ENCODE data around the gene KRT84. TPM values are rescaled to one million over a fixed set of nuclear protein-coding genes. Genes with fewer than 3 reads are reported as not detected.

KRT84 gene
- total and polyA plus RNA-seq, 10 of the 15 experiments (the other 5 are each of a cell fraction or from before 2014, with no cell fraction given): not detected

DNA sequence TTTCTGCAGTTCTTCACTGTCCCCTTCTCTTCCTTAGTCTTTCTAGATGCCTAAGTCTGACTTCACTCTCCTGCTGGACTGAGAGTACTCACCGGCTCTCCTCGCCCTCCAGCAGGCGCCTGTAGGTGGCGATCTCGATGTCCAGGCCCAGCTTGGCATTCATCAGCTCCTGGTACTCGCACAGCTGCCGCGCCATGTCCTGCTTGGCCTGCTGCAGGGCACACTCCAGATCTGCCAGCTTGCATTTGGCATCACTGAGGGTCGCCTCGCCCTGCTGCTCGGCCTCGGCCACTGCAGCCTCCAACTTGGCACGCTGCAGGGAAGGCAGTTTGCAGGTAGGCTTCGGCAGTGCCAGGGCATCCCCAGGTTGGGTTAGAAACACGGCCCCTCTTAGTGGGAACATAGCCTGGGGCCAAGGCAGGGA is 5.2 kb downstream of the KRT84 start:
- DNase-seq (ENCODE audit: low read depth, low spot score) (no peak), FAIRE-seq (no peak), ATAC-seq (peak; percentile 43; the same call in 1 of the 3 replicates)
- Histone ChIP-seq H3K27me3 (replicated peaks in 1 of 2; ENCODE audit: control insufficient read depth in 2 of 2, insufficient read depth in 2 of 2, low read length in 1 of 2) (peaks cover 2 to 3% of the 10 kb centered on the region in 2 experiments; a peak in 3 of 4 replicates), H4K20me1 (ENCODE audit: control insufficient read depth, insufficient read depth) (no peaks in the 10 kb centered on the region; the same call in 1 of the 2 replicates), H2AFZ (ENCODE audit: control insufficient read depth, low read depth, low read length) (no peak overlapping the region), H3K4me3 (no peak overlapping the region), H3K4me2 (ENCODE audit: control insufficient read depth, insufficient read depth) (no peak overlapping the region), H3K36me3 (ENCODE audit: control insufficient read depth in 2 of 2, insufficient read depth in 2 of 2, low read length in 1 of 2) (no peaks in the 10 kb centered on the region), H3K9ac (ENCODE audit: control insufficient read depth, insufficient read depth, low read length) (no peak overlapping the region), H3K79me2 (ENCODE audit: control insufficient read depth, insufficient read depth, low read length) (no peaks in the 10 kb centered on the region), H3K27ac (ENCODE audit: control insufficient read depth, insufficient read depth) (no peak overlapping the region), H3K9me3 (replicated peaks; ENCODE audit: control insufficient read depth, insufficient read depth, low read length) (no peaks in the 10 kb centered on the region), H3K4me1 (ENCODE audit: control insufficient read depth, insufficient read depth, low read length) (no peaks in the 10 kb centered on the region)
- ChIA-PET SMC1A (ENCODE audit: uncharacterized antibody, unreplicated experiment) (no interaction called here), RAD21 (ENCODE audit: unreplicated experiment) (no interaction called here), POLR2A (no interaction called here), CTCF (interaction anchor here (1.0 to 1.9 kb wide), 5 partner anchors 8 to 40 kb away, joined by 3 to 4 read pairs (median 3); no protein-coding TSS in a partner anchor)
- BruUV-seq (replicated peaks): no TSS peak
- TF ChIP-seq, protein P1, sequence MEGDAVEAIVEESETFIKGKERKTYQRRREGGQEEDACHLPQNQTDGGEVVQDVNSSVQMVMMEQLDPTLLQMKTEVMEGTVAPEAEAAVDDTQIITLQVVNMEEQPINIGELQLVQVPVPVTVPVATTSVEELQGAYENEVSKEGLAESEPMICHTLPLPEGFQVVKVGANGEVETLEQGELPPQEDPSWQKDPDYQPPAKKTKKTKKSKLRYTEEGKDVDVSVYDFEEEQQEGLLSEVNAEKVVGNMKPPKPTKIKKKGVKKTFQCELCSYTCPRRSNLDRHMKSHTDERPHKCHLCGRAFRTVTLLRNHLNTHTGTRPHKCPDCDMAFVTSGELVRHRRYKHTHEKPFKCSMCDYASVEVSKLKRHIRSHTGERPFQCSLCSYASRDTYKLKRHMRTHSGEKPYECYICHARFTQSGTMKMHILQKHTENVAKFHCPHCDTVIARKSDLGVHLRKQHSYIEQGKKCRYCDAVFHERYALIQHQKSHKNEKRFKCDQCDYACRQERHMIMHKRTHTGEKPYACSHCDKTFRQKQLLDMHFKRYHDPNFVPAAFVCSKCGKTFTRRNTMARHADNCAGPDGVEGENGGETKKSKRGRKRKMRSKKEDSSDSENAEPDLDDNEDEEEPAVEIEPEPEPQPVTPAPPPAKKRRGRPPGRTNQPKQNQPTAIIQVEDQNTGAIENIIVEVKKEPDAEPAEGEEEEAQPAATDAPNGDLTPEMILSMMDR (IDR thresholded peaks at IDR 0.05 in 2 of 3, conservative IDR thresholded peaks at IDR 0.05 in 1 of 3; ENCODE audit: control insufficient read depth in 2 of 3, extremely low read depth in 1 of 3, insufficient read depth in 1 of 3, low read depth in 3 of 3, low read length in 3 of 3): peak; percentile 34 to 58 (median 40); a peak in 5 of 6 replicates
- TF ChIP-seq, protein P2, sequence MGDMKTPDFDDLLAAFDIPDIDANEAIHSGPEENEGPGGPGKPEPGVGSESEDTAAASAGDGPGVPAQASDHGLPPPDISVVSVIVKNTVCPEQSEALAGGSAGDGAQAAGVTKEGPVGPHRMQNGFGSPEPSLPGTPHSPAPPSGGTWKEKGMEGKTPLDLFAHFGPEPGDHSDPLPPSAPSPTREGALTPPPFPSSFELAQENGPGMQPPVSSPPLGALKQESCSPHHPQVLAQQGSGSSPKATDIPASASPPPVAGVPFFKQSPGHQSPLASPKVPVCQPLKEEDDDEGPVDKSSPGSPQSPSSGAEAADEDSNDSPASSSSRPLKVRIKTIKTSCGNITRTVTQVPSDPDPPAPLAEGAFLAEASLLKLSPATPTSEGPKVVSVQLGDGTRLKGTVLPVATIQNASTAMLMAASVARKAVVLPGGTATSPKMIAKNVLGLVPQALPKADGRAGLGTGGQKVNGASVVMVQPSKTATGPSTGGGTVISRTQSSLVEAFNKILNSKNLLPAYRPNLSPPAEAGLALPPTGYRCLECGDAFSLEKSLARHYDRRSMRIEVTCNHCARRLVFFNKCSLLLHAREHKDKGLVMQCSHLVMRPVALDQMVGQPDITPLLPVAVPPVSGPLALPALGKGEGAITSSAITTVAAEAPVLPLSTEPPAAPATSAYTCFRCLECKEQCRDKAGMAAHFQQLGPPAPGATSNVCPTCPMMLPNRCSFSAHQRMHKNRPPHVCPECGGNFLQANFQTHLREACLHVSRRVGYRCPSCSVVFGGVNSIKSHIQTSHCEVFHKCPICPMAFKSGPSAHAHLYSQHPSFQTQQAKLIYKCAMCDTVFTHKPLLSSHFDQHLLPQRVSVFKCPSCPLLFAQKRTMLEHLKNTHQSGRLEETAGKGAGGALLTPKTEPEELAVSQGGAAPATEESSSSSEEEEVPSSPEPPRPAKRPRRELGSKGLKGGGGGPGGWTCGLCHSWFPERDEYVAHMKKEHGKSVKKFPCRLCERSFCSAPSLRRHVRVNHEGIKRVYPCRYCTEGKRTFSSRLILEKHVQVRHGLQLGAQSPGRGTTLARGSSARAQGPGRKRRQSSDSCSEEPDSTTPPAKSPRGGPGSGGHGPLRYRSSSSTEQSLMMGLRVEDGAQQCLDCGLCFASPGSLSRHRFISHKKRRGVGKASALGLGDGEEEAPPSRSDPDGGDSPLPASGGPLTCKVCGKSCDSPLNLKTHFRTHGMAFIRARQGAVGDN (IDR thresholded peaks at IDR 0.05): no peak
- in situ Hi-C loops (cut with MboI): loop anchor here (5.0 to 25.0 kb wide), 2 partner anchors 497 to 607 kb away; no protein-coding TSS in a partner anchor
- intact Hi-C loops (cut with micrococcal nuclease; ENCODE audit: unreplicated experiment): no loop called here
- 30% methylated on average over 15 of the region's 15 CpGs for WGBS (ENCODE audit: insufficient coverage, insufficient replicate concordance, low lambda C conversion rate, missing lambda C conversion rate)

All from GM12878 (cell line).